OCI-M2 (cell line): Measurements from ENCODE around the gene ANKRD60.

Experiments
- DNase-seq: peaks from one replicate; lab custom pipeline; 2025; ENCODE audit not compliant: unreplicated experiment; lab: John Stamatoyannopoulos, UW

ANKRD60 gene

GRCh38 chr20:58224974-58225373 is 3.5 kb downstream of the ANKRD60 start:
- DNase-seq: no peak

GRCh38 chr20:58224097-58224496 is 4.4 kb downstream of the ANKRD60 start:
- no peak for DNase-seq

- no peak for DNase-seq
Observed at GRCh38 chr20:58223358-58223941, 5.0 kb downstream of the ANKRD60 start.

- DNase-seq: no peak
Observed at GRCh38 chr20:58222446-58222845, 6.0 kb downstream of the ANKRD60 start.

- no peak for DNase-seq
Observed at GRCh38 chr20:58219342-58219700, 9.1 kb downstream of the ANKRD60 start.

GRCh38 chr20:58218665-58219341 is 9.7 kb downstream of the ANKRD60 start:
- no peak for DNase-seq

- no peak for DNase-seq
Observed at GRCh38 chr20:58216334-58216733, 12.1 kb downstream of the ANKRD60 start.

GRCh38 chr20:58215116-58215515 is 13.3 kb downstream of the ANKRD60 start:
- DNase-seq: no peak

- DNase-seq: no peak
Observed at GRCh38 chr20:58214310-58214709, 14.1 kb downstream of the ANKRD60 start.

GRCh38 chr20:58213716-58214115 is 14.7 kb downstream of the ANKRD60 start:
- no peak for DNase-seq

GRCh38 chr20:58213121-58213520 is 15.3 kb downstream of the ANKRD60 start:
- no peak for DNase-seq

GRCh38 chr20:58212636-58213035 is 15.8 kb downstream of the ANKRD60 start:
- DNase-seq: no peak

GRCh38 chr20:58210398-58210747 is 18.1 kb downstream of the ANKRD60 start:
- no peak for DNase-seq

- DNase-seq: no peak
Observed at GRCh38 chr20:58209652-58210397, 18.6 kb downstream of the ANKRD60 start.

- no peak for DNase-seq
Observed at GRCh38 chr20:58208944-58209343, 19.5 kb downstream of the ANKRD60 start.

GRCh38 chr20:58205850-58206249 is 22.6 kb downstream of the ANKRD60 start:
- no peak for DNase-seq

GRCh38 chr20:58202044-58202443 is 26.4 kb downstream of the ANKRD60 start:
- DNase-seq: no peak

GRCh38 chr20:58201616-58202015 is 26.8 kb downstream of the ANKRD60 start:
- DNase-seq: no peak

GRCh38 chr20:58199469-58199868 is 29.0 kb downstream of the ANKRD60 start:
- no peak for DNase-seq

GRCh38 chr20:58198901-58199355 is 29.5 kb downstream of the ANKRD60 start:
- DNase-seq: no peak

- DNase-seq: no peak
Observed at GRCh38 chr20:58198384-58198783, 30.1 kb downstream of the ANKRD60 start.

GRCh38 chr20:58197185-58197469 is 31.3 kb downstream of the ANKRD60 start:
- DNase-seq: no peak
